ENCODE measurements around the gene OSBP2.

Gene OSBP2

GRCh38 chr22:30945653-30946052 is 251.0 kb downstream of the OSBP2 start:
- no peak for TF ChIP-seq ZFX (IDR thresholded peaks at IDR 0.05; ENCODE audit: borderline replicate concordance)
- TF ChIP-seq CTCF (IDR thresholded peaks at IDR 0.05), result no peak
- no peak overlapping the region for H3K27ac ChIP-seq

- TF ChIP-seq CTCF (IDR thresholded peaks at IDR 0.05) (no peak), ZFX (IDR thresholded peaks at IDR 0.05; ENCODE audit: borderline replicate concordance) (no peak)
- H3K27ac ChIP-seq, result no peak overlapping the region
Observed at GRCh38 chr22:30946354-30946753, 251.7 kb downstream of the OSBP2 start.

- TF ChIP-seq ZFX (IDR thresholded peaks at IDR 0.05; ENCODE audit: borderline replicate concordance), result no peak
- TF ChIP-seq CTCF (IDR thresholded peaks at IDR 0.05), result no peak
- no peak overlapping the region for H3K27ac ChIP-seq
Observed at GRCh38 chr22:30947173-30947815, 252.6 kb downstream of the OSBP2 start.

- H3K27ac ChIP-seq, result no peak overlapping the region
- TF ChIP-seq ZFX (IDR thresholded peaks at IDR 0.05; ENCODE audit: borderline replicate concordance) (no peak), CTCF (IDR thresholded peaks at IDR 0.05) (peak; percentile 62)
Observed at GRCh38 chr22:30947816-30948454, 253.3 kb downstream of the OSBP2 start.

- no peak for TF ChIP-seq ZFX (IDR thresholded peaks at IDR 0.05; ENCODE audit: borderline replicate concordance)
- no peak for TF ChIP-seq CTCF (IDR thresholded peaks at IDR 0.05)
- H3K27ac ChIP-seq, result no peak overlapping the region
Observed at GRCh38 chr22:30948930-30949342, 254.3 kb downstream of the OSBP2 start.

- no peak for TF ChIP-seq CTCF (IDR thresholded peaks at IDR 0.05)
- TF ChIP-seq ZFX (IDR thresholded peaks at IDR 0.05; ENCODE audit: borderline replicate concordance), result no peak
- no peak overlapping the region for H3K27ac ChIP-seq
Observed at GRCh38 chr22:30949934-30950660, 255.4 kb downstream of the OSBP2 start.

GRCh38 chr22:30953206-30953605 is 258.5 kb downstream of the OSBP2 start:
- H3K27ac ChIP-seq, result no peak overlapping the region
- no peak for TF ChIP-seq ZFX (IDR thresholded peaks at IDR 0.05; ENCODE audit: borderline replicate concordance)

Measured in 22Rv1 (cell line).